AG10803 (cell line): Measurements from ENCODE around the gene CTBP1.
A peak's percentile ranks its signal among the peaks of the same experiment; 100 is the strongest.

Experiments
- DNase-seq: peaks from one replicate; pipeline ENCODE4 v3.0.0; 2010; ENCODE audit warnings: low read depth
- H3K4me3 ChIP-seq: 2 replicates; pipeline ENCODE4 v1.5.1; 2011; ENCODE audit warnings: mild to moderate bottlenecking, low read length, control low read depth
- CTCF ChIP-seq: conservative IDR thresholded peaks from 2 replicates; pipeline ENCODE4 v1.5.1; 2011; ENCODE audit warnings: mild to moderate bottlenecking, low read length, control low read depth, inconsistent platforms

Gene CTBP1

DNA sequence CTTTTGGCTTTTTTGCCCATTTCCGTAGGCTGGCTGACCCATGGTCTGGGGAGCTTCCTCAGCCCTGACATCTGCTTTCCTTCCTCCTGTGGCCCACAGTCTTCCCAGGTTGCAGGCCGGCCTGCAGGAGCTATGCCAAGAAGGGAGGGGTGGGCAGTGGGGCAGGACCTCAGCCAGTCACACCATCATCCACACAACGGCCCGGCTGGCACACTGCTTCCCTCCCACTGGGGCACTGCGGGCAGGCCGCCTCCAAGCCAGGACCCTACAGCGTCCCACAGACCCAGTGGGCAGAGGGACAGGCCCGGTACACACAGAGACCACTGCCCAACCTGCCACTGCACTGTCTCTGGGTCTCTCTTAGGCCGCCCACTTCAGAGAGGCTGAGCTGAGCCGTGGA is 38.0 kb downstream of the CTBP1 start:
- no peak for TF ChIP-seq CTCF
- H3K4me3 ChIP-seq: no peak overlapping the region
- no peak for DNase-seq

GRCh38 chr4:1210241-1210841 is 38.6 kb downstream of the CTBP1 start:
- DNase-seq: no peak
- TF ChIP-seq CTCF: no peak
- H3K4me3 ChIP-seq: no peak overlapping the region

DNA sequence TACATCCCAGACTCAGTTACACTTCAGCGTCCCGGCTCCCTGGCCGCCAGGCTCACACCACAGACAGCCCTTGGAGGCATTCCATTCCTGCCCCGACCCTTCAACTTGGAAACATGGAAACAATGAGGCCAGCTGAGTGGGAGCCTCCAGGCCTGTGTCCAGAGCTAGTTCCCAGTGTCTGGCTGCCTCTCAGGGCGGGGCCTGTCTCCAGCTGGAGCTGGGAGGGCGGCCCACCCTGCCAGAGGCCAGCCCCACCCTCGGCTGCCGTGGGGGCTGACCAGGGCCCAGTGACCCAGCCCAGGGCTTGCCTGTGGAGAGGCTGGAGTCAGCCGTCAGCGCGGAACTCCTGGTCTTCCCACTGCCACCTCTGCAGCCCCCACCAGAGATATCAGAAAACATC is 39.1 kb downstream of the CTBP1 start:
- peak; percentile 64 for DNase-seq
- no peak for TF ChIP-seq CTCF
- H3K4me3 ChIP-seq: no peak overlapping the region

DNA sequence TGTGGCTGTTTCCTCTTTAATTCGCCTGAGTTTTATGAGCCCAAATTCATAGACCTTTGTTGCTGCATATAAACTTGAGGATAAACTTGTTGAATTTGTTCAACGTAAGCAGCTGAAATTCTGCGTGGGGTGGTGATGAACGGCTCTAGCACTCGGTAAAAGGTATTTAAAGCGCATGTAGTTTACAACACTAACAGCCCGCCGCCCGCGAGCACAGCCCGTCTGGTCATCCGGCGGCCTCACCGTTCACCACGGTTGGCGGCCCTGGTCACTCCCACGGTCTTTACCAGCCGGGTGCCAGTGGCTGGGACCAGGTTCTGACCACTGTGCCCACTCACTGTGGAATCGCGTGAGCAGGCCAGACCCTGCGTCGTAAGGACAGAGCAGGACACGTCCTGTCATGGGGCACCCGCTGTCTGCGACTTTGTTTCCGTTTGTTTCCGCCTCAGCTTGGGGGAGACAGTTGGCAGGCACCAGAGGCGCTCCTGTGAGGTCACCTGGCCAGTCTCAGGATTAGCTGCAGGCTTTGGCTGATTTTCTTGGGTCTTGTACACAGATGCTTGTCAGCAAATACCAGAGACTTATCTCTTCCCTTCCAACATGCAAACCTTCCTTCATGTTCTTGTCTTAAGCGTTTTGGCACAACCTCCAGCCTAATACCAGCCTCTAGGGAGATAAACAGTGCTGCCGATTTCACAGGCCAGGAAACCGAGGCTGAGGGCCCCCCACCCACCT is 39.8 kb downstream of the CTBP1 start:
- H3K4me3 ChIP-seq: no peak overlapping the region
- no peak for DNase-seq
- TF ChIP-seq CTCF: no peak

GRCh38 chr4:1208266-1208961 is 40.5 kb downstream of the CTBP1 start:
- H3K4me3 ChIP-seq: no peak overlapping the region
- TF ChIP-seq CTCF: no peak
- DNase-seq: no peak

- peak; percentile 80 for DNase-seq
- no peak overlapping the region for H3K4me3 ChIP-seq
- no peak for TF ChIP-seq CTCF
Observed at GRCh38 chr4:1207603-1208265, 41.2 kb downstream of the CTBP1 start.

DNA sequence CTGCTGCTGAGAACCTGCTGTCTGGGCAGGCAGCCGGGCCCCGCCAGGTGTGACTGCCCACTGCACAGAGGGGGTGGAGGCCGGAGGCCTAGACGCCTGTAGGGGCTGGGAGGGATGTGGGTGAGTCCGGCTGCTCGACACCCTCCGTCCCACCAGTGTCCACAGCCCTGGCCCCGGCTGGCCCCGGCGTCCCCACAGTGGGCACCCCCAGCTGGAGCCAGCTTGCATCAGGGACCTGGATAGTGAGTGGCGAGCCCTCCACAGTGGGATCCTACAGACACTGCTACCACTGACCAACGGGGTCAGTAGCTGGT is 41.8 kb downstream of the CTBP1 start:
- H3K4me3 ChIP-seq: no peak overlapping the region
- no peak for DNase-seq
- TF ChIP-seq CTCF: no peak
